GM18951 (cell line): ENCODE results near the gene GDI1.
"Not testable (repeated sequence)": the region's sequence is repeated elsewhere in the genome, so short reads cannot be mapped to it uniquely, and the experiment has no call there.

Source experiments
- POLR2A ChIP-seq: IDR thresholded peaks from 4 replicates; pipeline ENCODE4 v1.6.1; 2011; ENCODE audit warnings: mild to moderate bottlenecking; ENCODE audit not compliant: insufficient read length, insufficient read depth; ENCODE audit errors: extremely low read depth
- in situ Hi-C: fragments of 300-500 bp; cut with MboI; formaldehyde crosslinking; loops from one replicate; pipeline ENCODE4 v1.12.0; 2022; ENCODE audit warnings: low sequenced_read_pairs, mixed read lengths, inconsistent platforms; ENCODE audit not compliant: unreplicated experiment

Gene GDI1

DNA sequence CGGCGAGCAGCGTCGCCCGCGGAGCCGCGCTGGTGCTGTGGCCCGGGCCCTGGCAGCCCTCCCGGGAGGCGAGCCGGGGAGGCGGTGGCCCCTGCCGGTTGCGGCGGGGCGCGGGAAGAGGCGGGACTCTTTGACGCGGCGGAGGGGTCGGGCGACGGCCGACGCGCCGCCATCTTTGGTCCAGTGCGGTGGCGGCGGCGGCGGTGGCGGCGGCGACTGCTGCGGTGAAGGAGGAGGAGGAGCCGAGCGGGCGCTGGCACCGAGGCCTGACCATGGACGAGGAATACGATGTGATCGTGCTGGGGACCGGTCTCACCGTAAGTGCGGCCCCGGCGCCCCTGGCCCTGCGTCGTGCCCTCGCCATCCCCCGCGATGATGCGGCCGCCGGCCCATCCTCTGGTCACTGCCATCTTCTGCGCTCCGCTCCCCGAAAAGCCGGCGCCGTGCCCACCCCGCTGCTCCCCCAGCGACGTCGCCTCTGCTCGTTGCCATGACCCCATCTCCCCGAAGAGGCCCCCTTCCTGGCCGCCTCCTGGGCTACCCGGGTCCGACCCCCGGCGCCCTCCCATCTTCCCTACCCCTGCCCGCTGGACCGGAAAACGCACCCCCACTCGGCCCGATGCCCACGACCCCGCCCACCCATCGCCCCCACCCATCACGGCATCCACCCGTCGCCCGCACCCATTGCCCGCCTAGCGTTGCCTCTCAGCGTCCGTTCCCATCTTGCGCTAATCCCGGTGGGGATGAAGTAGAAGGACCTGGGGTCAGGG lies at the start of gene GDI1:
Gene GDI1 (plus strand): TSS at position 172 of the 770 bp plus-strand sequence. CDS start 101 bp downstream, at position 273.
- in situ Hi-C loops, result no loop called here
- peak; percentile 41 for TF ChIP-seq POLR2A

DNA sequence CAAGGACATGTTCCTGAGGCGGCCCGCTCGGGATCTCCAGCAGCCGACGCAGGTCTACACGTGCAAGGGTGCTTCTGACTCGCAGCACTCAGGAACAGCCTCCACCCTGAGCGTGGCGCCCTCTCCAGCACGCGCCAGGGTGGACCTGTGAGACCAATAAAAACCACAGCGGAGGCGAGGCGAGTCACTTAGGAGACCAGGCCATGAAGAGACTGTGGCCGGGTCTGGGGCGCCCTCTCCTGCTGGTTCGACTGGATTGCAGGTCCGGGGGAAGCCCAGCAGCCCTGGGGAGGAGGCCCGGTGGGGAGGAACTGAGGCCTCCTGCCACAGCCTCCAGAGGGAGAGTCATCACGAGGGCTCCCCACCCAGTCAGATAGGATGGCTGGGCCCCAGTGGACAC lies 48.9 kb upstream of the GDI1 start:
- in situ Hi-C loops, result not testable (repeated sequence)

GRCh38 chrX:154388649-154389048 lies 48.3 kb upstream of the GDI1 start:
- in situ Hi-C loops, result not testable (repeated sequence)

DNA sequence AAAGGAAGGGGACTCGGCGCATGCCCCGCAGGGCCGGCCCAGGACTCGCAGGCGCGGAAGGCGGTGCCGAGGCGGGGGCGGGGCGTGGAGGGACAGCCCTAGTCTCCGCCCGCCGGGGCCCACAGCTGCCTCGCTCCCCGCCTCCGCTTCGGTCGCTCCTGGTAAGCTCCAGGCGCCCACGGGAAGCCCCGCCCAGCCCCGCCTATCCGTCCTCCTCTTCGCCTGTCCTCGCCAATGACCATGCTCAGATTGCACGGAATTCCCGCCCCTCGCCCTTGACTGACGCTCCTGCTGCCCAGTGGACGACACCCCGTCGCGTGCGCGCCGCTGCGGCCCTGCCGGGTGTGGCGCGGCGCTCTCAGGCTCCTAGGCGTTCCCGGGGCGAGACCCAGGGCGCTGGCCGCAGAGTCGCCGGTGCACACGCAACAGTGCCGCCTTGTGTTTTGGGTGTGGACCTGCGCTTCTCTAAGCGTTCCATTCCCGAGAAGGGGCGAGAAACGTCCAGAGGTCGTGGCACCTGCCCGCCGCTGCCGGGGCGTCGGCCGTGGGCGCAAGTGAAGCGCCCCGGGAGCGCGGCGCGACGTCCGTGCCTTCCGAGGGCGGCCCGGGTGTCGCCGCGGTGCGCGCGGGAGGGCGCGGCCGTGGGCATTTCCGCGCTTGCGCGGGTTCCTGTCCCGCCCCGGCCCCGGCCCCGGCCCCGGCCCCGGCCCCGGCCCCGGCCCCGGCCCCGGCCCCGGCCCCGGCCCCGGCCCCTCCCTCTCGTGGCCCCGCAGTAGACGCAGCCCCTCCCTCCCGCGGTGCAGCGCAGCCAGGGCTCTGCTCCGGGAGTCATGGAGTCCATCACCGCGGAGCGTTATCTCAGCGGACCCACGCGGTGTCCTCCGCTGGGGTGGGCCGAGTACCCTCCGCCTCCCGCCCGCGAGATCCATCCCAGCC lies 46.9 kb upstream of the GDI1 start:
- in situ Hi-C loops, result loop anchor here (10.0 kb wide), 1 partner anchor 55 kb away; no protein-coding TSS in a partner anchor

DNA sequence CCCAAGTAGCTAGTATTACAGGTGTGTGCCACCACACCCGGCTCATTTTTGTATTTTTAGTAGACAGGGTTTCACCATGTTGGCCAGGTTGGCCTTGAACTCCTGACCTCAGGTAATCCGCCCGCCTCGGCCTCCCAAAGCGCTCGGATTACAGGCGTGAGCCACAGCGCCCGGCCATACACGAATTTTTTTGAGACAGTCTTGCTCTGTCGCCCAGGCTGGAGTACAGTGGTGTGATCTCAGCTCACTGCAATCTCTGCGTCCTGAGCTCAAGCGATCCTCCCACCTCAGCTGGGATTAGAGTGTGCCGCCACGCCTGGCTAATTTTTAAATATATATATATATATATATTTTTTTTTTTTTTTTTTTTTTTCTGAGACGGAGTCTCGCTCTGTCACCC lies 40.6 kb upstream of the GDI1 start:
- in situ Hi-C loops, result loop anchor here (10.0 kb wide), 1 partner anchor 62 kb away; no protein-coding TSS in a partner anchor

GRCh38 chrX:154396973-154397887 lies 39.7 kb upstream of the GDI1 start:
- in situ Hi-C loops, result loop anchor here (10.0 kb wide), 1 partner anchor 62 kb away; no protein-coding TSS in a partner anchor
- TF ChIP-seq POLR2A, result no peak

GRCh38 chrX:154397888-154398667 lies 38.9 kb upstream of the GDI1 start, which contains the start of gene RPL10:
Gene RPL10, plus strand, starts transcription at chrX:154398377. Its CDS starts 143 bp downstream, at chrX:154398520.
- in situ Hi-C loops, result loop anchor here (10.0 kb wide), 1 partner anchor 63 kb away; no protein-coding TSS in a partner anchor
- peak; percentile 98 for TF ChIP-seq POLR2A

DNA sequence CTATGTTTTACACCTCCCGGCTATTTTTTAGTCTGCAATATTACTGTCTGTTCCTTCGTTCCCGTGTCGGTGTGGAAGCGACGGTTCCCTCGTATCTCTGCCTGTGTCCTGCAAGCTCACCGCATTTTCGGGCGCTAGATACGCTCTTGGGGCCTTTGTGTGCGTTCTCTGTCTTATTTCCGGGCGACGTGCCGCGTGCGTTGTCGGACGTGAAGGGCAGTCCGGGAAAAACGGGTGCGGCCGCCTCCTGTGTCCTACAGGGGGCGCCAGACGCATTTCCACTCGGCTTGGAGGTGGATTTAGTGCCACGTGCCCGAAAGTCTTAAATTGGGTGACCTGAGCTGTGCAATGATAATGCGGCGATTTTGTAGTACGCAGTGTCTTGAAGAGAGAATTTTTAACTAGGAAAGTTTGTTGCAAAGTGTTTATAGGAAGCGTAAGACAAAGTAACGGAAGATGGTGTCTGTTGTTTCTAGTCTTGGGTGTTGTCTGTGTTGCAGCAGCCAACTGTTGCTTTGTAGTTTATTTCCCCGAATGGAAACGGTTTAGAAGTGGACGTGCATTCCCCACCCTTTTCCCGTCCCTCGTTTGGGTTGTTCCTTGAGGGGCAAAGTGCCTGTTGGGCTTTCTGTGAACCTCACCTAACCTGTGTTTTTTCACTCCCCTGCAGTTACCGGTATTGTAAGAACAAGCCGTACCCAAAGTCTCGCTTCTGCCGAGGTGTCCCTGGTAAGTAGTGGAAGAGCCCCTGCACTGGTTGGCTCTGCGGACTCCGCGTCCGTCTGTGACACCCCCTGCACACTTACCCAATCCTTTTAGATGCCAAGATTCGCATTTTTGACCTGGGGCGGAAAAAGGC lies 38.1 kb upstream of the GDI1 start:
- in situ Hi-C loops, result loop anchor here (10.0 kb wide), 1 partner anchor 64 kb away; no protein-coding TSS in a partner anchor
- TF ChIP-seq POLR2A, result no peak

DNA sequence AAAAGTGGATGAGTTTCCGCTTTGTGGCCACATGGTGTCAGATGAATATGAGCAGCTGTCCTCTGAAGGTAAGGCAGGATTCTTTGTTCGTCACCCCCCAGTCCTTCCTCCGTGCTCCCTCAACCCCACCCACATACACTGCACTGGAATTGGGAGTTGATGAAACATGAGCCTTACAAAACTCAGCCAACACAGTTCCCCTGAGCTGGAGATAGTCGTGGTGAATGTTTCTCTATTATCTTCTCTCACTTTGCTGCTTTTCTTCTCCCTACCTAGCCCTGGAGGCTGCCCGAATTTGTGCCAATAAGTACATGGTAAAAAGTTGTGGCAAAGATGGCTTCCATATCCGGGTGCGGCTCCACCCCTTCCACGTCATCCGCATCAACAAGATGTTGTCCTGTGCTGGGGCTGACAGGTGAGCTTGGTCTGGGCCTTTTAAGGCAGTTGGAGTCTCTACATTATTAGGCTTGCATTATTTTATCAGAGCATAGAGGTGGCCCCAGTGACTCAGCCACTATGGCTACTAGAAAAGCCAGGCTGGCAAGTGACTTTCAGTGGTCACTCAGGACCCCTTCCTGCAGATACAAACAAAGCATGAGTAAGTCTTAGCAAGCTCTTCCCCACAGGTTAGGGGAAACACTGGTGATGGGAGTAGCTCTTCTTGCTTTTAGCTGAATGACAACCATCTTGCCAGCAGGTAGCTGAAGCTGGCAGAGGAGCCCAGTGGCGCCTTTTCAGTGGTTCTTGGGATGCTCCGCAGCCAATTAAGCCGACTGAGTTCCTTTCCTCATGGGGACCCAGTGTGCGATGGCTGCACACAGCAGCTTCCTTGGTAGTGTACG lies 37.2 kb upstream of the GDI1 start:
- TF ChIP-seq POLR2A, result no peak
- in situ Hi-C loops, result loop anchor here (10.0 kb wide), 1 partner anchor 65 kb away; no protein-coding TSS in a partner anchor

- in situ Hi-C loops, result not testable (repeated sequence)
Observed at GRCh38 chrX:154400369-154400817, 36.6 kb upstream of the GDI1 start.
